ENCODE measurements around the gene TENM3. TPM values are rescaled to one million over a fixed set of nuclear protein-coding genes. Genes with fewer than 3 reads are reported as not detected.

The TENM3 gene
- total RNA-seq, 1 experiment from 2014 or later: 57.4 TPM

GRCh38 chr4:182219411-182220056 is 23.7 kb upstream of the TENM3 start:
- no peaks in the 10 kb centered on the region for H3K36me3 ChIP-seq
- no peaks in the 10 kb centered on the region for H3K27me3 ChIP-seq
- H3K4me3 ChIP-seq: no peak overlapping the region
- no peaks in the 10 kb centered on the region for H3K9me3 ChIP-seq (replicated peaks)
- no peak overlapping the region for H3K27ac ChIP-seq
- DNase-seq: no peak
- no peaks in the 10 kb centered on the region for H3K4me1 ChIP-seq

GRCh38 chr4:182221987-182222386 is 21.2 kb upstream of the TENM3 start:
- no peaks in the 10 kb centered on the region for H3K36me3 ChIP-seq
- no peak for DNase-seq
- no peak overlapping the region for H3K4me3 ChIP-seq
- no peak overlapping the region for H3K27ac ChIP-seq
- H3K4me1 ChIP-seq: no peaks in the 10 kb centered on the region
- no peaks in the 10 kb centered on the region for H3K27me3 ChIP-seq
- no peaks in the 10 kb centered on the region for H3K9me3 ChIP-seq (replicated peaks)

- Histone ChIP-seq H3K9me3 (replicated peaks) (no peaks in the 10 kb centered on the region), H3K27me3 (no peaks in the 10 kb centered on the region), H3K4me3 (no peak overlapping the region), H3K4me1 (no peaks in the 10 kb centered on the region), H3K36me3 (no peaks in the 10 kb centered on the region), H3K27ac (no peak overlapping the region)
- no peak for DNase-seq
Observed at GRCh38 chr4:182222766-182223165, 20.4 kb upstream of the TENM3 start.

- H3K9me3 ChIP-seq (replicated peaks): no peaks in the 10 kb centered on the region
- no peak overlapping the region for H3K4me3 ChIP-seq
- H3K4me1 ChIP-seq: no peaks in the 10 kb centered on the region
- H3K27ac ChIP-seq: no peak overlapping the region
- H3K36me3 ChIP-seq: no peaks in the 10 kb centered on the region
- no peaks in the 10 kb centered on the region for H3K27me3 ChIP-seq
- no peak for DNase-seq
Observed at GRCh38 chr4:182223708-182224107, 19.5 kb upstream of the TENM3 start.

- H3K27me3 ChIP-seq: no peaks in the 10 kb centered on the region
- H3K27ac ChIP-seq: no peak overlapping the region
- no peaks in the 10 kb centered on the region for H3K36me3 ChIP-seq
Observed at GRCh38 chr4:182224192-182224850, 18.9 kb upstream of the TENM3 start.

GRCh38 chr4:182225257-182225852 is 17.8 kb upstream of the TENM3 start:
- no peak overlapping the region for H3K4me3 ChIP-seq
- no peaks in the 10 kb centered on the region for H3K9me3 ChIP-seq (replicated peaks)
- no peaks in the 10 kb centered on the region for H3K36me3 ChIP-seq
- no peak overlapping the region for H3K27ac ChIP-seq
- H3K27me3 ChIP-seq: no peaks in the 10 kb centered on the region
- no peaks in the 10 kb centered on the region for H3K4me1 ChIP-seq
- no peak for DNase-seq

More at GRCh38 chr4:182224192-182224850, 18.9 kb upstream of the TENM3 start:
- H3K4me1 ChIP-seq: no peaks in the 10 kb centered on the region
- no peak for DNase-seq
- H3K4me3 ChIP-seq: no peak overlapping the region
- no peaks in the 10 kb centered on the region for H3K9me3 ChIP-seq (replicated peaks)

GRCh38 chr4:182227611-182228010 is 15.6 kb upstream of the TENM3 start:
- DNase-seq: no peak
- no peaks in the 10 kb centered on the region for H3K36me3 ChIP-seq
- H3K4me1 ChIP-seq: no peaks in the 10 kb centered on the region
- no peaks in the 10 kb centered on the region for H3K27me3 ChIP-seq
- no peaks in the 10 kb centered on the region for H3K9me3 ChIP-seq (replicated peaks)
- H3K27ac ChIP-seq: no peak overlapping the region
- no peak overlapping the region for H3K4me3 ChIP-seq

- no peaks in the 10 kb centered on the region for H3K36me3 ChIP-seq
- H3K27me3 ChIP-seq: no peaks in the 10 kb centered on the region
- H3K27ac ChIP-seq: no peak overlapping the region
- DNase-seq: no peak
- no peaks in the 10 kb centered on the region for H3K4me1 ChIP-seq
- H3K9me3 ChIP-seq (replicated peaks): no peaks in the 10 kb centered on the region
- H3K4me3 ChIP-seq: no peak overlapping the region
Observed at GRCh38 chr4:182228991-182229577, 14.1 kb upstream of the TENM3 start.

- Histone ChIP-seq H3K9me3 (replicated peaks) (no peaks in the 10 kb centered on the region), H3K27ac (no peak overlapping the region), H3K27me3 (no peaks in the 10 kb centered on the region), H3K4me1 (no peaks in the 10 kb centered on the region), H3K4me3 (no peak overlapping the region), H3K36me3 (no peaks in the 10 kb centered on the region)
- no peak for DNase-seq
Observed at GRCh38 chr4:182230256-182230655, 12.9 kb upstream of the TENM3 start.

- H3K4me3 ChIP-seq: no peak overlapping the region
- no peak overlapping the region for H3K27ac ChIP-seq
- H3K4me1 ChIP-seq: no peaks in the 10 kb centered on the region
- DNase-seq: no peak
- H3K36me3 ChIP-seq: no peaks in the 10 kb centered on the region
- H3K9me3 ChIP-seq (replicated peaks): no peaks in the 10 kb centered on the region
- no peaks in the 10 kb centered on the region for H3K27me3 ChIP-seq
Observed at GRCh38 chr4:182231080-182231479, 12.1 kb upstream of the TENM3 start.

- H3K4me1 ChIP-seq: no peaks in the 10 kb centered on the region
- DNase-seq: no peak
- H3K9me3 ChIP-seq (replicated peaks): no peaks in the 10 kb centered on the region
- H3K4me3 ChIP-seq: no peak overlapping the region
- H3K27me3 ChIP-seq: no peaks in the 10 kb centered on the region
- H3K36me3 ChIP-seq: no peaks in the 10 kb centered on the region
- H3K27ac ChIP-seq: no peak overlapping the region
Observed at GRCh38 chr4:182231496-182231895, 11.7 kb upstream of the TENM3 start.

- Histone ChIP-seq H3K27me3 (no peaks in the 10 kb centered on the region), H3K9me3 (replicated peaks) (no peaks in the 10 kb centered on the region), H3K27ac (no peak overlapping the region), H3K36me3 (no peaks in the 10 kb centered on the region), H3K4me3 (no peak overlapping the region), H3K4me1 (no peaks in the 10 kb centered on the region)
- no peak for DNase-seq
Observed at GRCh38 chr4:182233310-182234090, 9.7 kb upstream of the TENM3 start.

- DNase-seq: no peak
- H3K27ac ChIP-seq: no peak overlapping the region
- no peaks in the 10 kb centered on the region for H3K36me3 ChIP-seq
- H3K9me3 ChIP-seq (replicated peaks): no peaks in the 10 kb centered on the region
- H3K27me3 ChIP-seq: no peaks in the 10 kb centered on the region
- no peak overlapping the region for H3K4me3 ChIP-seq
- H3K4me1 ChIP-seq: no peaks in the 10 kb centered on the region; the same call in 1 of the 2 replicates
Observed at GRCh38 chr4:182235021-182235795, 8.0 kb upstream of the TENM3 start.

- H3K36me3 ChIP-seq: no peaks in the 10 kb centered on the region
- no peak overlapping the region for H3K4me3 ChIP-seq
- H3K27ac ChIP-seq: no peak overlapping the region
Observed at GRCh38 chr4:182236186-182236585, 7.0 kb upstream of the TENM3 start.

More at GRCh38 chr4:182236186-182236585, 7.0 kb upstream of the TENM3 start:
- Histone ChIP-seq H3K27me3 (no peaks in the 10 kb centered on the region), H3K4me1 (no peaks in the 10 kb centered on the region; the same call in 1 of the 2 replicates), H3K9me3 (replicated peaks) (no peaks in the 10 kb centered on the region)
- DNase-seq: no peak
